MM.1S (cell line): ENCODE measurements around the gene AARS2.

Experiments used
- EZH2 ChIP-seq: fragments of 300-600 bp; sonication (generic); optimal IDR thresholded peaks from 2 replicates; pipeline ENCODE3; 2017; ENCODE audit warnings: low read depth, mild to moderate bottlenecking, antibody characterized with exemption, low read length, mixed read lengths
- TF ChIP-seq, protein P1 (sequence below): fragments of 300-600 bp; sonication (generic); IDR thresholded peaks from 2 replicates; pipeline ENCODE4 v1.5.1; 2016; ENCODE audit warnings: antibody characterized with exemption, low read length, mixed read lengths

DNA sequence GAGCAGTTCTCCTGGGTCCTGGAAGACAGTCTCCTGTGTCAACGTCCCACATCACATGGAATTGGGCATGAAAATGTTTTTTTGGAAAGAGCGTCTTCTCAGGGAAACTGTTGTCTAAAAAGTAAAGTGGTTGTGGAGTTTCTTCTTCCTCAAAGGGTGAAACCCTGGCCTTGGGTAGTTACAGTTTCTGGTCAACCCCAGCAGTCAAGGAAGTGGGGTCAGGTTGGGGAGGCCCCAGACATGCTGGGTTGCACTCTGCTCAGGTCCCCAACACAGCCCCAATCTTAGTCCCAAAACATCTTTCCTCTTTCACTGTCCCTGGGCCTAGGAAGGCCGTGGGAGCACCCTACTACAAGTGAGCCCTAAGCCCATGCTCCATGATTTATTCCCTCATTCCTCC lies 46.8 kb downstream of the AARS2 start:
- TF ChIP-seq EZH2: no peak
- TF ChIP-seq, protein P1, sequence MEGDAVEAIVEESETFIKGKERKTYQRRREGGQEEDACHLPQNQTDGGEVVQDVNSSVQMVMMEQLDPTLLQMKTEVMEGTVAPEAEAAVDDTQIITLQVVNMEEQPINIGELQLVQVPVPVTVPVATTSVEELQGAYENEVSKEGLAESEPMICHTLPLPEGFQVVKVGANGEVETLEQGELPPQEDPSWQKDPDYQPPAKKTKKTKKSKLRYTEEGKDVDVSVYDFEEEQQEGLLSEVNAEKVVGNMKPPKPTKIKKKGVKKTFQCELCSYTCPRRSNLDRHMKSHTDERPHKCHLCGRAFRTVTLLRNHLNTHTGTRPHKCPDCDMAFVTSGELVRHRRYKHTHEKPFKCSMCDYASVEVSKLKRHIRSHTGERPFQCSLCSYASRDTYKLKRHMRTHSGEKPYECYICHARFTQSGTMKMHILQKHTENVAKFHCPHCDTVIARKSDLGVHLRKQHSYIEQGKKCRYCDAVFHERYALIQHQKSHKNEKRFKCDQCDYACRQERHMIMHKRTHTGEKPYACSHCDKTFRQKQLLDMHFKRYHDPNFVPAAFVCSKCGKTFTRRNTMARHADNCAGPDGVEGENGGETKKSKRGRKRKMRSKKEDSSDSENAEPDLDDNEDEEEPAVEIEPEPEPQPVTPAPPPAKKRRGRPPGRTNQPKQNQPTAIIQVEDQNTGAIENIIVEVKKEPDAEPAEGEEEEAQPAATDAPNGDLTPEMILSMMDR: no peak
